ENCODE data around the gene SCT. TPM values are rescaled to one million over a fixed set of nuclear protein-coding genes. Genes with fewer than 3 reads are reported as not detected.
A peak's percentile ranks its signal among the peaks of the same experiment; 100 is the strongest.

The SCT gene
- total RNA-seq, 1 donor from 2014 or later: not detected

GRCh38 chr11:662689-663274 is 35.8 kb upstream of the SCT start:
- no peaks in the 10 kb centered on the region for H3K9me3 Mint-ChIP-seq
- peaks cover 5% of the 10 kb centered on the region for H3K36me3 Mint-ChIP-seq (ENCODE audit: low read depth)
- TF ChIP-seq CTCF (conservative IDR thresholded peaks at IDR 0.05): peak; percentile 79

GRCh38 chr11:660681-661444 is 33.9 kb upstream of the SCT start:
- Mint-ChIP-seq H3K27ac (ENCODE audit: unreplicated experiment) (no peak overlapping the region), H3K9me3 (no peaks in the 10 kb centered on the region), H3K4me3 (no peak overlapping the region), H3K4me1 (peaks cover 5% of the 10 kb centered on the region), H3K36me3 (ENCODE audit: low read depth) (peaks cover 5% of the 10 kb centered on the region), H3K27me3 (ENCODE audit: low read depth) (no peaks in the 10 kb centered on the region)
- TF ChIP-seq CTCF (conservative IDR thresholded peaks at IDR 0.05): no peak
- no peak for DNase-seq (ENCODE audit: low read depth, low spot score)

More at GRCh38 chr11:662689-663274, 35.8 kb upstream of the SCT start:
- no peak overlapping the region for H3K27ac Mint-ChIP-seq (ENCODE audit: unreplicated experiment)
- peaks cover 5% of the 10 kb centered on the region for H3K4me1 Mint-ChIP-seq
- H3K27me3 Mint-ChIP-seq (ENCODE audit: low read depth): no peaks in the 10 kb centered on the region
- DNase-seq (ENCODE audit: low read depth, low spot score): peak; percentile 47
- H3K4me3 Mint-ChIP-seq: no peak overlapping the region

GRCh38 chr11:660281-660680 is 33.3 kb upstream of the SCT start:
- H3K27me3 Mint-ChIP-seq (ENCODE audit: low read depth): no peaks in the 10 kb centered on the region
- DNase-seq (ENCODE audit: low read depth, low spot score): no peak
- peaks cover 4% of the 10 kb centered on the region for H3K36me3 Mint-ChIP-seq (ENCODE audit: low read depth)
- H3K9me3 Mint-ChIP-seq: no peaks in the 10 kb centered on the region
- peaks cover 5% of the 10 kb centered on the region for H3K4me1 Mint-ChIP-seq
- no peak overlapping the region for H3K4me3 Mint-ChIP-seq
- no peak for TF ChIP-seq CTCF (conservative IDR thresholded peaks at IDR 0.05)
- H3K27ac Mint-ChIP-seq (ENCODE audit: unreplicated experiment): no peak overlapping the region

- Mint-ChIP-seq H3K27me3 (ENCODE audit: low read depth) (no peaks in the 10 kb centered on the region), H3K4me1 (peaks cover 5% of the 10 kb centered on the region), H3K36me3 (ENCODE audit: low read depth) (peaks cover 2% of the 10 kb centered on the region), H3K9me3 (no peaks in the 10 kb centered on the region), H3K4me3 (no peak overlapping the region), H3K27ac (ENCODE audit: unreplicated experiment) (no peak overlapping the region)
- DNase-seq (ENCODE audit: low read depth, low spot score): no peak
- TF ChIP-seq CTCF (conservative IDR thresholded peaks at IDR 0.05): no peak
Observed at GRCh38 chr11:659532-660085, 32.6 kb upstream of the SCT start.

GRCh38 chr11:657691-658126 is 30.7 kb upstream of the SCT start:
- no peaks in the 10 kb centered on the region for H3K9me3 Mint-ChIP-seq
- no peak for DNase-seq (ENCODE audit: low read depth, low spot score)
- no peaks in the 10 kb centered on the region for H3K27me3 Mint-ChIP-seq (ENCODE audit: low read depth)
- no peak overlapping the region for H3K4me3 Mint-ChIP-seq
- H3K36me3 Mint-ChIP-seq (ENCODE audit: low read depth): peaks cover 5% of the 10 kb centered on the region
- no peak overlapping the region for H3K27ac Mint-ChIP-seq (ENCODE audit: unreplicated experiment)
- H3K4me1 Mint-ChIP-seq: peaks cover 3% of the 10 kb centered on the region
- TF ChIP-seq CTCF (conservative IDR thresholded peaks at IDR 0.05): no peak
